Body of pancreas (tissue), 4 donors: ENCODE data around the gene LRCH4.

Experiments used
- POLR2A ChIP-seq, 3 donors: fragments of 450-650 bp; IDR thresholded peaks; one replicate each; pipeline ENCODE4 v1.6.1; 2016; ENCODE audit warnings: antibody characterized with exemption in 3 of 3, mild to moderate bottlenecking in 2 of 3
- TF ChIP-seq, protein P1 (sequence below), 7 experiments: fragments of 450-650 bp in 4 of 7; fragments of 200-600 bp in 3 of 7; sonication (generic) in 3 of 7; IDR thresholded peaks; one replicate each; pipeline ENCODE4 v1.5.1; 2016 to 2019; ENCODE audit warnings: antibody characterized with exemption in 7 of 7

DNA sequence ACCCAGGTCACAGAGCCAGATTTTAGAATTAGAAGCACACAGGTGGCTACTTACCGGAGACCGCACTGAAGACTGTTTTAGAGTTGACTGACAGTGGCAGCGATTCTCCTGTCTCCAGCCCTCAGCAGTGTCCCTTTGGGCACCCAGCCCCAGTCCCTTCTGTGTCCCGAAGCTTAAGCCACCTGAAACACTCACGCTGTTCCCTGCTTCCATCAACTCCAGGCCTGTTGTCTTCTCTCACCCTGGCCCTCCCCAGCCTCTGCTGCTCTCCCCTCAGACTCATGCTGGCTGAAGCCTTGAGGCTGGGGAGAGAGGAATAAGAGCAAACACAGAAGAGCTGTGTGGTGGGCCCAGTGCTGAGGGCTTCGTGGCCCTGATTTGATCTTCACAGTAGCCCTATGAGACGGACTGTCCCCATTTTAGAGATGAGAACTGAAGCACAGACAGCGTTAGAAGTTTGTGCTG is 22.8 kb downstream of the LRCH4 start:
- TF ChIP-seq, protein P1, sequence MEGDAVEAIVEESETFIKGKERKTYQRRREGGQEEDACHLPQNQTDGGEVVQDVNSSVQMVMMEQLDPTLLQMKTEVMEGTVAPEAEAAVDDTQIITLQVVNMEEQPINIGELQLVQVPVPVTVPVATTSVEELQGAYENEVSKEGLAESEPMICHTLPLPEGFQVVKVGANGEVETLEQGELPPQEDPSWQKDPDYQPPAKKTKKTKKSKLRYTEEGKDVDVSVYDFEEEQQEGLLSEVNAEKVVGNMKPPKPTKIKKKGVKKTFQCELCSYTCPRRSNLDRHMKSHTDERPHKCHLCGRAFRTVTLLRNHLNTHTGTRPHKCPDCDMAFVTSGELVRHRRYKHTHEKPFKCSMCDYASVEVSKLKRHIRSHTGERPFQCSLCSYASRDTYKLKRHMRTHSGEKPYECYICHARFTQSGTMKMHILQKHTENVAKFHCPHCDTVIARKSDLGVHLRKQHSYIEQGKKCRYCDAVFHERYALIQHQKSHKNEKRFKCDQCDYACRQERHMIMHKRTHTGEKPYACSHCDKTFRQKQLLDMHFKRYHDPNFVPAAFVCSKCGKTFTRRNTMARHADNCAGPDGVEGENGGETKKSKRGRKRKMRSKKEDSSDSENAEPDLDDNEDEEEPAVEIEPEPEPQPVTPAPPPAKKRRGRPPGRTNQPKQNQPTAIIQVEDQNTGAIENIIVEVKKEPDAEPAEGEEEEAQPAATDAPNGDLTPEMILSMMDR (IDR thresholded peaks at IDR 0.05): no peak
- no peak for TF ChIP-seq POLR2A (IDR thresholded peaks at IDR 0.05)
